ENCODE measurements around the gene NAA60. TPM values are rescaled to one million over a fixed set of nuclear protein-coding genes. Genes with fewer than 3 reads are reported as not detected.

NAA60 gene
- 10 to 100 TPM; 54.0 to 54.6 TPM for total RNA-seq

GRCh38 chr16:3443108-3444031 is at the start of gene NAA60, which contains the start of gene ZNF597:
TSS of gene NAA60 (plus strand) at chr16:3443680. CDS start at chr16:3476228, 32,548 bp downstream.
TSS of gene ZNF597 (minus strand) at chr16:3443504. CDS start at chr16:3443153, 351 bp downstream.
- Mint-ChIP-seq H3K27ac (peak within 1 kb of the TSS; percentile 89), H3K4me3 (peak within 1 kb of the TSS; percentile 94), H3K36me3 (peaks cover 39% of the 10 kb centered on the region), H3K9me3 (peaks cover 12% of the 10 kb centered on the region), H3K4me1 (peaks cover 16% of the 10 kb centered on the region), H3K27me3 (no peaks in the 10 kb centered on the region)
- POLR2A ChIA-PET: interaction anchor here (0.9 to 3.8 kb wide), 10 partner anchors 14 to 291 kb away, joined by 3 to 23 read pairs (median 4); partner anchors contain the start of genes ZNF174, ZNF263 and ZSCAN32
- peak; percentile 65 for DNase-seq
- peak; percentile 91 for ATAC-seq (ENCODE audit: low read depth)

- peaks cover 34% of the 10 kb centered on the region for H3K9me3 Mint-ChIP-seq
- no peaks in the 10 kb centered on the region for H3K27me3 Mint-ChIP-seq
- POLR2A ChIA-PET: interaction anchor here (0.7 to 2.9 kb wide), 19 partner anchors 9 to 250 kb away, joined by 3 to 42 read pairs (median 5); partner anchors contain the start of genes CLUAP1, NAA60, TIGD7 and ZNF200
- peaks cover 19% of the 10 kb centered on the region for H3K4me1 Mint-ChIP-seq
- peak overlapping the region; percentile 93 for H3K4me3 Mint-ChIP-seq
- ATAC-seq (ENCODE audit: low read depth) (peak; percentile 46), DNase-seq (no peak)
- H3K36me3 Mint-ChIP-seq: peaks cover 74% of the 10 kb centered on the region
- H3K27ac Mint-ChIP-seq: peak overlapping the region; percentile 90
Observed at GRCh38 chr16:3400446-3400778, 43.1 kb upstream of the NAA60 start.

GRCh38 chr16:3400779-3401688 is 42.4 kb upstream of the NAA60 start, which contains the start of the genes ZNF174 and ZSCAN32:
TSS of gene ZNF174 (plus strand) at chr16:3401215. CDS start at chr16:3402005, 790 bp downstream.
TSS of gene ZSCAN32 (minus strand) at chr16:3401004. CDS start at chr16:3397557, 3,447 bp downstream.
- H3K27me3 Mint-ChIP-seq: no peaks in the 10 kb centered on the region

DNA sequence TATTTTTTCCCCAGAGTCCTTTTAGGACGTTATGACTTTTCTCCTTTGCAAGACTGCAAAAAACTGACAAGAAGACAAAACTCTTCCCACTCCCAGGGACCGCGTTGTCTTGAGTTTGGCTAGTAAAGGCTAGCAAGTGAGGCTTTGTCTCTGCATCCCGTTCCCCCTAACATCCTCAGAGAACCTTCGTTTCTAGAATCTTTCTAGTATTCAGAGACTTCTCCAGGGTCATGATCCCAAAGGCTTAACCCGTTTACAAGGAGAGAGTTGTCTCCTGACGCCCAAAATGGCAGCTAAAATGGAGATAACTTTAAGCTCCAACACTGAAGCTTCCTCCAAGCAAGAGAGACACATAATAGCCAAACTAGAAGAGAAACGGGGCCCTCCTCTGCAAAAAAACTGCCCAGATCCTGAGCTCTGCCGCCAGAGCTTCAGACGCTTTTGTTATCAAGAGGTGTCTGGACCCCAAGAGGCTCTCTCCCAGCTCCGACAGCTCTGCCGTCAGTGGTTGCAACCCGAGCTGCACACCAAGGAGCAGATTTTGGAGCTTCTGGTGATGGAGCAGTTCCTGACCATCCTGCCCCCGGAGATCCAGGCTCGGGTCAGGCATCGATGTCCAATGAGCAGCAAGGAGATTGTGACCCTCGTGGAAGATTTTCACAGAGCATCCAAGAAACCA is 41.6 kb upstream of the NAA60 start:
- H3K27me3 Mint-ChIP-seq: no peaks in the 10 kb centered on the region
- H3K36me3 Mint-ChIP-seq: peaks cover 73% of the 10 kb centered on the region
- peaks cover 33% of the 10 kb centered on the region for H3K9me3 Mint-ChIP-seq
- no peak for ATAC-seq (ENCODE audit: low read depth)
- H3K4me3 Mint-ChIP-seq: peak overlapping the region; percentile 93
- DNase-seq: no peak
- H3K4me1 Mint-ChIP-seq: peaks cover 19% of the 10 kb centered on the region
- peak overlapping the region; percentile 88 for H3K27ac Mint-ChIP-seq
- POLR2A ChIA-PET: interaction anchor here (1.0 to 2.9 kb wide), 22 partner anchors 9 to 243 kb away, joined by 3 to 42 read pairs (median 5); partner anchors contain the start of genes CLUAP1, NAA60, OR1F1 and TIGD7

More at GRCh38 chr16:3400779-3401688, 42.4 kb upstream of the NAA60 start, which contains the start of the genes ZNF174 and ZSCAN32:
- POLR2A ChIA-PET: interaction anchor here (0.7 to 2.9 kb wide), 26 partner anchors 9 to 251 kb away, joined by 3 to 42 read pairs (median 5); partner anchors contain the start of genes CLUAP1, NAA60, OR1F1 and TIGD7
- Mint-ChIP-seq H3K4me3 (peak within 1 kb of the TSS; percentile 93), H3K36me3 (peaks cover 73% of the 10 kb centered on the region), H3K27ac (peak within 1 kb of the TSS; percentile 90), H3K9me3 (peaks cover 34% of the 10 kb centered on the region), H3K4me1 (peaks cover 19% of the 10 kb centered on the region)
- DNase-seq (peak; percentile 96), ATAC-seq (ENCODE audit: low read depth) (peak; percentile 97)

DNA sequence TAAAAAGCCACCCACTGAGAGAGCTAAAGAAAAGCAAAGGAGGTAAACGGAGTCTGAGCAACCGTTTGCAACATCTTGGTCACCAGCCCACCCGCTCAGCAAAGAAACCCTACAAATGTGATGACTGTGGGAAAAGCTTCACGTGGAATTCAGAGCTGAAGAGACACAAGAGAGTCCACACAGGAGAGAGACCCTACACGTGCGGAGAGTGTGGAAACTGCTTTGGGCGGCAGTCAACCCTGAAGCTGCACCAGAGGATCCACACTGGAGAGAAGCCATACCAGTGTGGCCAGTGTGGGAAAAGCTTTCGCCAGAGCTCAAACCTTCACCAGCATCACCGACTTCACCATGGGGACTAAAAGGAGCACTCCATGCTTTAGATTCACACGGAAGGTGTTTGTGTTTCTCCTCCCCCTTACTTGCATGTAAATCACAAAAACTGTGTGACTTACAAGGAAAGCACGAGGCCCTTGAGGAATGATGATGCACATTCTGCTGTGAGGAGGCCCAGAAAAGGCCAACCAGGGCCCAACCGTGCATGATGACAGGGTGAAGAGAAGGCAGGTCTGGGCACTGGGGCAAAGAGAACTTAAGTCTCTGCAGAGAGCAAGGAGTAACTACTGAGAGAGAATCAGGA is 34.8 kb upstream of the NAA60 start:
- Mint-ChIP-seq H3K27ac (no peak overlapping the region), H3K4me3 (no peak overlapping the region), H3K9me3 (peaks cover 33% of the 10 kb centered on the region), H3K4me1 (peaks cover 4% of the 10 kb centered on the region), H3K27me3 (no peaks in the 10 kb centered on the region), H3K36me3 (peaks cover 71% of the 10 kb centered on the region)
- no peak for ATAC-seq (ENCODE audit: low read depth)
- POLR2A ChIA-PET: interaction anchor here (1.4 kb wide), 1 partner anchor 49 kb away, joined by 3 read pairs; no protein-coding TSS in a partner anchor
- DNase-seq: no peak

DNA sequence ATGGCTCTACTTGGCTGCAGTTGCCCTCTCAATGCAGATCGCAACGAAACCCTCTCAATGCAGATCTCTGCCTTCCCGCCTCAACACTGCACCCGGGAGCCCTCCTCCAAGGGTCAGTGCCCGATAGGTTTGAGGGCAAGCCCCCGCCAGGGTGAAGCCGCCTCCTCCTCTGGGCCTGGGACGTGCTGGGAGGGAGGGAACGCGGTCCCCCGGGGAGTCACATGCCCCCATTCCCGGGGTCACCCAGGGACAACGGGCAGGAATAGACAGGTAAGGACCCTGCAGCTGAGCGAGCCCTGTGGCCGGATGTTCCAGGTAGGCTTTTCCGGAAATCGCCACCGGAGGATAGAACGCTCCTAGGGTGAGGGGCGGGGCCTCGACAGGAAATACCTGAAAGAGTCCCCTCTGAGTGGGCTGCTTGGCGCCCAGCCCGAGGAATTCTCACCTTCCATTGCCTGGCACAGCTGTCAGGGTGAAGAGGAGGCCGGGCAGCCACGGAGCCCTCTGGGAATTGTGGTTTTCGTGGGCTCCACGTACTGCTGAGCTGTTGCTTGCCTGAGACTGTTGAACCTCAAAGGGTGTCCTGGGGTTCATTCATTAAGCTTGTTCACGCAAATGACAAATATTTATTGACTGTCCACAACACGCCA is 29.6 kb upstream of the NAA60 start:
- POLR2A ChIA-PET: no interaction called here
- Mint-ChIP-seq H3K27ac (no peak overlapping the region), H3K36me3 (peaks cover 23% of the 10 kb centered on the region), H3K4me3 (no peak overlapping the region), H3K4me1 (no peaks in the 10 kb centered on the region), H3K27me3 (no peaks in the 10 kb centered on the region), H3K9me3 (peaks cover 33% of the 10 kb centered on the region)
- ATAC-seq (ENCODE audit: low read depth) (no peak), DNase-seq (no peak)

DNA sequence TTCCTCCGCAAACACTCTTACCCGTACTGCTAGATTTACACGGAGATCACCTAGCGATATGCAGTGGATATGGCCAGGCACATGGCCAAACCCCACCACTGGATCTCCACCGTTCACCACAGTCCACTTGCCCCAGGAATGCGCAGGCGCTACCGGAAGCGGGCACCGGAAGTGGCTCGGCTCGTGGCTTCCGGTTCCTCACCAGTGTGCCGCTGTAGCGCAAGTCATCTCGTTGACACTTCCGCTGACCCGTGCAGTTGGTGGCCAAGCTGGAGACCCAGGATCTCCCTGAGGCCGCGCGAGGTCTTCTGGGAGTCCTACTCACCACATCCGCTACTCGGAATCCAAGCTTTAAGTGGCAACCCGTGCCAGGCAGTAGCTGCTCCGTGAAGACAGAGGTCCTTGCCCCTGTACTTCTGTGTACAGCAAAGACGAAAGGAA is 11.7 kb upstream of the NAA60 start:
- POLR2A ChIA-PET: interaction anchor here (0.5 to 1.3 kb wide), 3 partner anchors 26 to 460 kb away, joined by 3 to 5 read pairs (median 3); partner anchors contain the start of genes ZNF174 and ZSCAN32
- Mint-ChIP-seq H3K4me1 (peaks cover 11% of the 10 kb centered on the region), H3K27me3 (no peaks in the 10 kb centered on the region), H3K4me3 (peak overlapping the region; percentile 9), H3K9me3 (peaks cover 14% of the 10 kb centered on the region), H3K27ac (peak overlapping the region; percentile 32), H3K36me3 (peaks cover 45% of the 10 kb centered on the region)
- DNase-seq (peak; percentile 72), ATAC-seq (ENCODE audit: low read depth) (peak; percentile 82)

- H3K36me3 Mint-ChIP-seq: peaks cover 56% of the 10 kb centered on the region
- H3K4me1 Mint-ChIP-seq: peaks cover 11% of the 10 kb centered on the region
- peaks cover 14% of the 10 kb centered on the region for H3K9me3 Mint-ChIP-seq
- no peak overlapping the region for H3K4me3 Mint-ChIP-seq
- H3K27ac Mint-ChIP-seq: no peak overlapping the region
- ATAC-seq (ENCODE audit: low read depth) (no peak), DNase-seq (no peak)
- no peaks in the 10 kb centered on the region for H3K27me3 Mint-ChIP-seq
- POLR2A ChIA-PET: no interaction called here
Observed at GRCh38 chr16:3434373-3434772, 9.1 kb upstream of the NAA60 start.

DNA sequence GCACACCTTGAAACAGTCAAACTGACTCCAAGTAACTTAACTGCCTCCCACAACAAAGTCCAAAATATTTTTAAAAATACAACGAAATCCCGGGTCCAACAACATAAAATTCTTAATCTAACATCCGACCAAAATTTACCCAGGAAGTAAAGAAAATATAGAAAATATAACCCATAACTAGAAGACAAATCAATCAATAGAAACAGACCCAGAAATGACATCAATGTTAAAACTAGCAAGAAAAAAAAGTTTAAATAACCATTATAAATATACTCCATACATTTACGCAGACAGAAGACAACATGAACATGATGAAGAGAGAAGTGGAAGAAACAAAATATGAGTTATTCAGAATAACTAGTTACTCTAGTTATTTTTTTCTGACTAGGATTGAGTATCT is 3.8 kb upstream of the NAA60 start:
- ATAC-seq (ENCODE audit: low read depth): no peak
- Mint-ChIP-seq H3K4me3 (no peak overlapping the region), H3K4me1 (peaks cover 9% of the 10 kb centered on the region), H3K27me3 (no peaks in the 10 kb centered on the region), H3K27ac (no peak overlapping the region), H3K36me3 (peaks cover 48% of the 10 kb centered on the region), H3K9me3 (peaks cover 12% of the 10 kb centered on the region)
- POLR2A ChIA-PET: no interaction called here
- no peak for DNase-seq

- no peak for DNase-seq
- Mint-ChIP-seq H3K27me3 (no peaks in the 10 kb centered on the region), H3K4me1 (peaks cover 16% of the 10 kb centered on the region), H3K27ac (peak overlapping the region; percentile 89), H3K4me3 (peak overlapping the region; percentile 94), H3K36me3 (peaks cover 45% of the 10 kb centered on the region), H3K9me3 (peaks cover 12% of the 10 kb centered on the region)
- ATAC-seq (ENCODE audit: low read depth): peak; percentile 72
- POLR2A ChIA-PET: interaction anchor here (0.6 to 3.8 kb wide), 10 partner anchors 13 to 346 kb away, joined by 3 to 23 read pairs (median 5); partner anchors contain the start of genes ZNF174, ZNF263 and ZSCAN32
Observed at GRCh38 chr16:3444032-3444388, 530 bp downstream of the NAA60 start.

DNA sequence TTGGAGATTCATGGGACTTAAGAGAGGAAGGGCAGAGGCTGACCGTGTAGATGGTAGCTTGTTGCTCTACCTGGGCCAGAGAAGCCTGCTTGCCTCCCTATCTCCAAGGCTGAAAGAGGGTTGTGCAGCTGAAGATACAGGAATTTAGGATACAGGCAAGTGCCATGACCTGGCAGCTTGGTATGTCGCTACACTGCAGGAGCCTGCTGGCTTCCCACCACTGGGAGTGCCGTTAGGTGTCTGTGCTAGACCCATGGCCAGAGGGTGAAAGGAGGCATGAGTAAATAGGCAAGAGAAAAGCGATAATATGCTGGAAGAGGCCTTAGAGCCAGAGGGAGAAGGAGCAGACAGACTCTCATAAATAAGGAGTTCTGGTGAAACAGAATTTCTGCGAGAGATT is 10.6 kb downstream of the NAA60 start:
- DNase-seq (no peak), ATAC-seq (ENCODE audit: low read depth) (no peak)
- Mint-ChIP-seq H3K27me3 (no peaks in the 10 kb centered on the region), H3K9me3 (no peaks in the 10 kb centered on the region), H3K4me1 (peaks cover 16% of the 10 kb centered on the region), H3K4me3 (no peak overlapping the region), H3K36me3 (peaks cover 11% of the 10 kb centered on the region), H3K27ac (no peak overlapping the region)
- POLR2A ChIA-PET: no interaction called here
